ENCODE results near the gene HYAL3.

HYAL3 gene, protein sequence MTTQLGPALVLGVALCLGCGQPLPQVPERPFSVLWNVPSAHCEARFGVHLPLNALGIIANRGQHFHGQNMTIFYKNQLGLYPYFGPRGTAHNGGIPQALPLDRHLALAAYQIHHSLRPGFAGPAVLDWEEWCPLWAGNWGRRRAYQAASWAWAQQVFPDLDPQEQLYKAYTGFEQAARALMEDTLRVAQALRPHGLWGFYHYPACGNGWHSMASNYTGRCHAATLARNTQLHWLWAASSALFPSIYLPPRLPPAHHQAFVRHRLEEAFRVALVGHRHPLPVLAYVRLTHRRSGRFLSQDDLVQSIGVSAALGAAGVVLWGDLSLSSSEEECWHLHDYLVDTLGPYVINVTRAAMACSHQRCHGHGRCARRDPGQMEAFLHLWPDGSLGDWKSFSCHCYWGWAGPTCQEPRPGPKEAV

DNA sequence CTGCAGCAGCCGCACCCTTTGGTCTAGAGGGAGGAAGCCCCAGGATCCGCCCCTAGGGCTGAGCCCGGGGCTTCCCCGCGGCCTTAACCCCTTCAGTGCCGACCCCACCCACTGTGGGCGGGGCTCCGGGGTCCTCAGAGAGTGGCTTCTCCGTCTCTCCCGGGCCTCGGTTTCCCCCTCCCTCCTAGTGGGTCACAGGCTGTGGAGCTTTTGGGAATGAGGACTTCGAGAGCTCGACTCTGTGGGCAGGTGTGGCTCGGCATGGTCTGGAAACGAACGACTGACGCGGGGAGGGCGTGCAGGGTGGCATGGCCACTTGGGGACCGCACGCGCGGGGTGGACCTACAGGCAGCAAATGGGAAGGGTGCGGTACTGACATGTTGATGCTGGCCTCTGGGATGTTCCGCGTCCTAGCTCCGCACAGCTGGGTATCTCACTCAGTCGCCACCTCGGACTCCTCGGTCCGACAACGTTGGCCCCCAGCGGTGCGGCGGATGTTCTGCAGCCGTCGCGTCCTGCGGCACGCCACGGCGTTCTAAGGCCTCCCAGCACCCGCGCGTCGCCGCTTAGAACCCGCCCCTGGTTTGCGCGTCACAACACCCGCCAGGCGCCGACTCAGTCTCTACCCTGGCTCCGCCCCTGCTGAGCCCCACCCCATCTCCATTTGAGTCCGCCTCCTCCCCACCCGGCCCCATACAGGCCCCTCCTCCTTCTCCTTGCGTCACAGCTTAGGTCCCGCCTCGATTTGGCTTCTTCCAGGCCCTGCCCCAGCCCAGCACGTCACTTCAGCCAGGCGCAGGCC, at the start of gene HYAL3, which contains the start of gene NAA80:
HYAL3 (minus strand) TSS at position 570 of the 802 bp plus-strand sequence. CDS start 3,803 bp downstream, outside the sequence.
NAA80 (minus strand) TSS at position 570 of the 802 bp plus-strand sequence. CDS start 1,942 bp downstream, outside the sequence.
- in situ Hi-C loops (cut with MboI; ENCODE audit: low sequenced_read_pairs): no loop called here

DNA sequence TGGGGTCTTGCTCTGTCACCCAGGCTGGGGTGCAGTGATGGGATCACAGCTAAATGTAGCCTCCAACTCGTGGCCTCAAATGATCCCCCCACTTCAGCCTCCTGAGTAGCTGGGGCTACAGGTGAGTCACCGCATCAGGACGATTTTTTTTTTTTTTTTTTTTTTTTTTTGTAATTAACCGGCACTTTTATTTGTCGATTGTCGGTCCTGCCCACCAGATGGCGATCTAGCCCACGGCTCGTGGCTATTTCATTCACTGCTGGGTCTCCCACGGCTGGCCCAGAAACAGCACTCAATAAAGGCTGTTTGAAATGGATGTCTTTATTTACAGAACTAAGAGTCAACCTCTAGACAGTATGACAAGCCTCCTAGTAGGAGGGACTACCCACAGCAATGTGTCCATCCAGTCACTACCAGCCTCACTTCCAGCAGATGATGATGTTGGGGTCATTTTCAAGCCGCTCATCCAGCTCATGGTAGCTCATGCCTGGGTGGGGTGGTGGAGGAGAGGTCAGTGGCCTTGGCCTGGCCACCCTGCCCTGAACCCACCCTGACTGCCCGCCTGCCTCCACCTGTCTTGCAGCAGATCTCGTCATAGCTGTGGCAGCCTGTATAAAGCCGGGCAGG, 48.1 kb upstream of the HYAL3 start:
- in situ Hi-C loops (cut with MboI; ENCODE audit: low sequenced_read_pairs): no loop called here

DNA sequence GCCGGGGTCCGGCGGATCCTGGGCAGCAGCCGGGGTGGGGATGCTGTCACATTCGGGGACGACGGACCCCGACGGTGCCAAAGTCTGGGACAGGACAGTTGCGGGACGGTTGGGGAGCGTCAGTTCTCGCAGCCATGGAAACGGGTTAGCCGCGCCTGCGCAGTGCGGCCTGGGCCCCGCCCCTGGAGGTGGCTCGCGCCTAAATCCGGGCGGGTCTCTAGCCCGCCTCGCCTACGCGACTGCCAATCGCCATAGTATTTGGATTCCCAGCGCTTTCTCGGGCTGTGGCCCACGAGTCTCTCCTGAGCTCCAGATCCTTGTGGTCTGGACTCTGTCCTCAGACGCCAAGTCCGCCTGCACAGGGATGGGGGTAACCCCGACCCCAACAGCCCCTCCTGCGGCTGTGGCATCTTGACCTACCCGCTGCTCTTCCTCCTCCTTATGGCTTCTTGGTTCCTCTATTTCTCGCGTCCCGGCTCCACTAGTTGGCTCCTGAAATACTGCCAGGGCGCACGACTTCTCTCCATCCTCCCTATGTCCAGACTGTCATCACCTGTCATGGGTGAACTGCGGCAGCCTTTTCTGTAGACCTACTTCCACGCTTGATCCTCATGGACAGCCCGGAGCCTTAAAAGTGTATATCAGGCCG, 46.5 kb upstream of the HYAL3 start, which contains the start of gene ZMYND10:
ZMYND10 (minus strand) TSS at position 147 of the 649 bp plus-strand sequence. CDS start 153 bp downstream, outside the sequence.
- in situ Hi-C loops (cut with MboI; ENCODE audit: low sequenced_read_pairs): no loop called here

DNA sequence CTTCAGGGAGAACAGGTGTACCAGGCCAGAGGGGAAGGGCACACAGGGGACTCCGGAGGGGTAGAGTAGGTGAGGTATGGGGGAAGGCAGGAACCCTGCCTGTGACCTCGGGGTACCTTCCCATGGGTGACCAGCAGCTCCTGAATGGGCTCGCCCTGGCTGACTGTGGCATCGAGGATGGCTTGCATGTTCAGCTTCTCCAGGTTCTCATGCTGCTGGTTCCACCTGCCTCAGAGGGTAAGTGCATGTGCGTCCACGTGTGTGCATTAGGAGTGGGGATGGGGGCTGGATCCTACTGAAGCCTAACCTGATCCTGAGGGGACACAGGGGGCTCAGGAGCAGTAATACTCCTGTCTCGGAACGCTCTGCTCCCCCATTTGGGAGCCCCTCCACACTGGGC, 45.8 kb upstream of the HYAL3 start:
- in situ Hi-C loops (cut with MboI; ENCODE audit: low sequenced_read_pairs): no loop called here

GRCh38 chr3:50342813-50343633, 43.8 kb upstream of the HYAL3 start:
- in situ Hi-C loops (cut with MboI; ENCODE audit: low sequenced_read_pairs): no loop called here

- in situ Hi-C loops (cut with MboI; ENCODE audit: low sequenced_read_pairs): no loop called here
These were observed 42.9 kb upstream of the HYAL3 start for GRCh38 chr3:50341996-50342650.

- in situ Hi-C loops (cut with MboI; ENCODE audit: low sequenced_read_pairs): no loop called here
These were observed 42.3 kb upstream of the HYAL3 start for GRCh38 chr3:50341537-50341936.

- in situ Hi-C loops (cut with MboI; ENCODE audit: low sequenced_read_pairs): no loop called here
These were observed 41.5 kb upstream of the HYAL3 start, which contains the start of gene RASSF1 for GRCh38 chr3:50340448-50341329. RASSF1 (minus strand) TSS chr3:50340836; CDS start chr3:50340805, 31 bp downstream.

GRCh38 chr3:50340147-50340447, 40.9 kb upstream of the HYAL3 start:
- in situ Hi-C loops (cut with MboI; ENCODE audit: low sequenced_read_pairs): no loop called here

- in situ Hi-C loops (cut with MboI; ENCODE audit: low sequenced_read_pairs): no loop called here
These were observed 40.4 kb upstream of the HYAL3 start for GRCh38 chr3:50339485-50340146.

DNA sequence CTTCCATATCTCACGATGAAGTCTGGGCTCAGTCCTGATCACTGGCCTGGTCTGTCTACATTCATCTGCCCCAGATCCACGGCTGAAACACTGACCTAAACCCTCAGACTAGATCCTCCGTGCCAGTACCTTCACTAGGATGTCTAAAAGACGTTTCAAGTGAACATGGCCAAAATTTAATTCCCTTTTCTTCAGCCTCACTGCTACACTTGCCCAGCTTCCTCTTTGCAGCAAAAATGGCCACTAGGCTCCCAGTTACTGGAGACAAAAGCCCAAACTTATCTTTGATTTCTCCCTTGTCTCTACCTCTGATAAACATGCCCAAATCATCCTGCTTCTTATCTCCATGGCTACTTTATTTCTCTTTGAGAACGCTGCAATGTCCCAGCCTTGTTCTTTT, 39.8 kb upstream of the HYAL3 start:
- in situ Hi-C loops (cut with MboI; ENCODE audit: low sequenced_read_pairs): no loop called here

DNA sequence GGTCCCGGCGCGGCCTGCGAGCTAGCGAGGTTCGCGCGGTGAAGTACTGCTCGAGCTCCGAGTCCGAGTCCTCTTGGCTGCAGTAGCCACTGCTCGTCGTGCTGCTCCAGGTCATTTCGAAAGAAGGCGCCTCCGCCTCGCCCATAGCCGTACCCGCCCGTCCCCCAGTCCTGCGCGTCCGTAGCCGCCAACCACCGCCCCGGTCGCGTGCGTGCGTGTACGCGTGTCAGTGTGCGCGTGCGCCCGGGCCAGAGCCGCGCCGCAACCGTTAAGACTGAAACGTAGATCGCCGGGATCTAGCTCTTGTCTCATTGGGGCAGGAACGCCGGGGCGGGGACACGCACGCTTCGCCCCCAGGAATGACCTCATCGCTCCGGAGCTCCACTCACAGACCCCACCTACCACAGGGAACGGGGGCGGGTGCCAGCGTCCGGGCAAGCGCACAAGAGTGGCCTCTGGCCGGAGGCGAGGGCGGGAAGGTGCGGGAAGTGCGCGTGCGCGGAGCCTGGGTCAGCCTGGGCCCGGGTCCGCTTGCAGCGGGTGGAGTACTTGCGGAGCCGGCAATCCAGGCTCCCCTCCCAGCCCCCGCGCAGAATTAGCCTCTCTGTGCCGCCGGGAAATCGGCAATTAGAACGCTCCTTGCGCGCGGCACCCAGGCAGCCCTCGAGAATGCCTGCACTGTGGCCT, 38.1 kb upstream of the HYAL3 start:
- in situ Hi-C loops (cut with MboI; ENCODE audit: low sequenced_read_pairs): no loop called here

DNA sequence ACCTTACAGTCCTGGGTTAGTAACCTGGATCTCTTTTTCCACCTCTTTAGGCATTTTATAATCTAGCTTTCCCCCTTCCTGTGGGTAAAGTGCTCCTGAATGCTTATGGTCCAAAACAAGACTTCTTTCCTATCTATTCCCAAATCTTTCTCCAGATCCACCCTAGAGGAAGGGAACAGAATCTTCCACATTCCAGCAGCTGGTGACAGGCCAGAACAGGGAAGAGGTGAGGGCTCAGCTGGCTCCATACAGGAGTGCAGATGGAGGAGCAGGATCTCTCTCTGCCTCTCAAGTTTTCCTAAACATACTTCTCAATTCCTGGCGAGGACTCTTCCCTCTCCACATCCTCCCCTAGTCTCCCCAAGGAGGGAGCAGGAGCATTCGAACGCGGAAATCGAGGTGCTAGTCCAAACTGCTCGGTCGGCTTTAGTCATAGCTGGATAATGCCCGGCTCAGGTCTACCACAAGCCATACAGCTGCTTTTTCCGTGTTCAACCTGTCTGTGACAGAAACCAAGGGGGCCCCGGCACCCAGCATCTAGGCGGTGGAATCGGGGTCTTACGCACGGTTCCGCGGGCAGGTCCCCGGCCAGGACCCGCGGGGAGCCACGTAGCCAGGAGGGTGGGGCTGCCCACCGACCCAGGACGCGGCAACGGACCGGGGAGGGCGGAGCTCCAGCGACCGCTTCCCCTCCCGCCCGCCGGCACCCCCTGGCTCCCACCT, 37.4 kb upstream of the HYAL3 start:
- in situ Hi-C loops (cut with MboI; ENCODE audit: low sequenced_read_pairs): no loop called here

- in situ Hi-C loops (cut with MboI; ENCODE audit: low sequenced_read_pairs): no loop called here
These were observed 35.3 kb upstream of the HYAL3 start for GRCh38 chr3:50334339-50335075.

DNA sequence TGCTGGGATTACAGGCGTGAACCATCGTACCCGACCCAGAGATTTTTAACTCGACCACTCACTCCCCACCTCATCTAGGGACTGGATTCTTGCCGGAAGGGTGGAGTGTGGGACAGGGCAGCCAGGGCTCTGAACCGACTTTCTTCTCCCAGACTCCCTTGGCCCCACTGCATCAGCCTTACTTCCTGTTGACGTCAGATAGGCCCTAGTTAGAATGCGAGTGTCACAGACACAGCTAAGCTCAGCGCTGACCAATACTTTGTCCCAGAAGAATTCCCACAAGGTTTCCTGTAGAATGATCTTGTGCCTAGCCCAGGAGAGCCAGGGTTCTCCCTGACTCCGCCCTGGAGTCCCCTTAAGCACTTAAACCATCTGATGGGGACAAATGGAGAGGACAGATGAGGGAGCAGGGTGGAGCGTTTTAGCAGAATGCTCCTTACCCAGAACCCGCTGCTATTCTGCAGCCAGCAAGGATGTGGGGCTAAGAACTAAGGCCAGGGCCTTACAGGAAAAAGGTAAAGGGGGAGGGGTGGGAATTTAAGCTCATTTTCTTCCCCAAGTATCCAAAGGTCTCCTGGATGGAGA, 34.6 kb upstream of the HYAL3 start:
- in situ Hi-C loops (cut with MboI; ENCODE audit: low sequenced_read_pairs): no loop called here
